ENCODE results near the gene SLC35A3. TPM values are rescaled to one million over a fixed set of nuclear protein-coding genes. Genes with fewer than 3 reads are reported as not detected.

SLC35A3 gene
- total and polyA plus RNA-seq, 2 donors (not counting 1 experiment from before 2014, with no cell fraction given), result 13.2 to 20.8 TPM

DNA sequence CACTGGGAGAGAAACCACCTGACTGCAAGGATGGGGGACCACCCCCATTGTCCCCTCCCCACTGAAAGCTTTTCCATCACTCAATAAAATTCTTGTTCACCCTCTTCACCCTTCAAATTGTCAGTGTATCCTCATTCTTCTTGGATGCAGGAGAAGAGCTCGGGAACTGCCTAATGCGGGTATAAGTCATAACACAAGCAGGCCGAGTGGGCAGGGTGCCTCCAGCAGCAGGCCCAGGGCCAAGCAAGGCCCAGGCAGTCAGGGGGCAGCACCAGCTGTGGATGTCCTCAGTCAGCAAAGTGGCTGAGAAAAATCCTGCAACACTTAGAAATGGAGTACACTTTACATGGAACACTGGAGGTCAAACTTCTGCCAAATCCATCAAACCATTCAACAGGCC is 33.7 kb upstream of the SLC35A3 start:
- Histone ChIP-seq H3K36me3 (ENCODE audit: control insufficient read depth, insufficient read depth, low read length) (no peaks in the 10 kb centered on the region), H4K20me1 (ENCODE audit: control insufficient read depth, extremely low read depth, insufficient read depth, low read length) (no peaks in the 10 kb centered on the region), H3K4me3 (replicated peaks in 1 of 4; ENCODE audit: control extremely low read depth in 1 of 4, insufficient read depth in 1 of 4, low read depth in 3 of 4, low read length in 4 of 4) (no peak overlapping the region), H3K4me1 (ENCODE audit: control insufficient read depth, extremely low read depth, insufficient read depth, low read length) (no peaks in the 10 kb centered on the region), H3K9ac (ENCODE audit: insufficient read depth, low read length) (no peak overlapping the region), H3K27ac (ENCODE audit: insufficient read depth, low read length) (no peak overlapping the region), H3K4me2 (ENCODE audit: extremely low read depth, insufficient read depth, low read length) (no peak overlapping the region), H2AFZ (ENCODE audit: low read length) (no peak overlapping the region), H3K9me3 (ENCODE audit: control insufficient read depth, insufficient read depth, low read depth, low read length) (no peaks in the 10 kb centered on the region), H3K27me3 (ENCODE audit: control insufficient read depth, insufficient read depth, low read length) (no peaks in the 10 kb centered on the region), H3K79me2 (ENCODE audit: control insufficient read depth, insufficient read depth, low read length) (no peaks in the 10 kb centered on the region)
- no peak for DNase-seq (ENCODE audit: low read depth in 2 of 2)
- TF ChIP-seq EZH2 (IDR thresholded peaks at IDR 0.05; ENCODE audit: low read length, missing control alignments), result no peak

DNA sequence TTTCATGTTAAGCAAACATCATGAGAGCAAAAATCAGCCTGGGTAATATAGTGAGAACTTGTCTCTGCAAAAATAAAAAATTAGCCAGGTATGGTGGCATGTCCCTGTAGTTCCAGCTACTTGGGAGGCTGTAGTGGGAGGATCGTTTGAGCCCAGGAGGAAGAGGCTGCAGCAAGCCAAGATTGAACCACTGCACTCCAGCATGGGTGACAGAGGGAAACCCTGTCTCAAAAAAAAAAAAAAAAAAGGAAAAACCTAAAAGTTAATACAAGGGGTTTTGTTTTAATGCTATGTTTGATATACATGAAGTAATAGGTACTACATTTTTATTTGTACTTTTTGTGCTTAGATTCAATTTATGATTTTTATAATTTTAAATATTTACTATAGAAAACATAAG is 27.1 kb upstream of the SLC35A3 start:
- Histone ChIP-seq H3K9ac (ENCODE audit: insufficient read depth, low read length) (no peak overlapping the region), H4K20me1 (ENCODE audit: control insufficient read depth, extremely low read depth, insufficient read depth, low read length) (no peaks in the 10 kb centered on the region), H3K36me3 (ENCODE audit: control insufficient read depth, insufficient read depth, low read length) (no peaks in the 10 kb centered on the region), H3K27me3 (ENCODE audit: control insufficient read depth, insufficient read depth, low read length) (no peaks in the 10 kb centered on the region), H3K4me2 (ENCODE audit: extremely low read depth, insufficient read depth, low read length) (no peak overlapping the region), H3K9me3 (ENCODE audit: control insufficient read depth, insufficient read depth, low read depth, low read length) (no peaks in the 10 kb centered on the region), H3K27ac (ENCODE audit: insufficient read depth, low read length) (no peak overlapping the region), H2AFZ (ENCODE audit: low read length) (no peak overlapping the region), H3K4me1 (ENCODE audit: control insufficient read depth, extremely low read depth, insufficient read depth, low read length) (no peaks in the 10 kb centered on the region), H3K4me3 (replicated peaks in 1 of 4; ENCODE audit: control extremely low read depth in 1 of 4, insufficient read depth in 1 of 4, low read depth in 3 of 4, low read length in 4 of 4) (no peak overlapping the region), H3K79me2 (ENCODE audit: control insufficient read depth, insufficient read depth, low read length) (no peaks in the 10 kb centered on the region)
- no peak for DNase-seq (ENCODE audit: low read depth in 2 of 2)
- no peak for TF ChIP-seq EZH2 (IDR thresholded peaks at IDR 0.05; ENCODE audit: low read length, missing control alignments)
- TF ChIP-seq, protein P1, sequence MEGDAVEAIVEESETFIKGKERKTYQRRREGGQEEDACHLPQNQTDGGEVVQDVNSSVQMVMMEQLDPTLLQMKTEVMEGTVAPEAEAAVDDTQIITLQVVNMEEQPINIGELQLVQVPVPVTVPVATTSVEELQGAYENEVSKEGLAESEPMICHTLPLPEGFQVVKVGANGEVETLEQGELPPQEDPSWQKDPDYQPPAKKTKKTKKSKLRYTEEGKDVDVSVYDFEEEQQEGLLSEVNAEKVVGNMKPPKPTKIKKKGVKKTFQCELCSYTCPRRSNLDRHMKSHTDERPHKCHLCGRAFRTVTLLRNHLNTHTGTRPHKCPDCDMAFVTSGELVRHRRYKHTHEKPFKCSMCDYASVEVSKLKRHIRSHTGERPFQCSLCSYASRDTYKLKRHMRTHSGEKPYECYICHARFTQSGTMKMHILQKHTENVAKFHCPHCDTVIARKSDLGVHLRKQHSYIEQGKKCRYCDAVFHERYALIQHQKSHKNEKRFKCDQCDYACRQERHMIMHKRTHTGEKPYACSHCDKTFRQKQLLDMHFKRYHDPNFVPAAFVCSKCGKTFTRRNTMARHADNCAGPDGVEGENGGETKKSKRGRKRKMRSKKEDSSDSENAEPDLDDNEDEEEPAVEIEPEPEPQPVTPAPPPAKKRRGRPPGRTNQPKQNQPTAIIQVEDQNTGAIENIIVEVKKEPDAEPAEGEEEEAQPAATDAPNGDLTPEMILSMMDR (conservative IDR thresholded peaks at IDR 0.05 in 1 of 2, IDR thresholded peaks at IDR 0.05 in 1 of 2; ENCODE audit: low read depth in 1 of 2, low read length in 2 of 2), result no peak

DNA sequence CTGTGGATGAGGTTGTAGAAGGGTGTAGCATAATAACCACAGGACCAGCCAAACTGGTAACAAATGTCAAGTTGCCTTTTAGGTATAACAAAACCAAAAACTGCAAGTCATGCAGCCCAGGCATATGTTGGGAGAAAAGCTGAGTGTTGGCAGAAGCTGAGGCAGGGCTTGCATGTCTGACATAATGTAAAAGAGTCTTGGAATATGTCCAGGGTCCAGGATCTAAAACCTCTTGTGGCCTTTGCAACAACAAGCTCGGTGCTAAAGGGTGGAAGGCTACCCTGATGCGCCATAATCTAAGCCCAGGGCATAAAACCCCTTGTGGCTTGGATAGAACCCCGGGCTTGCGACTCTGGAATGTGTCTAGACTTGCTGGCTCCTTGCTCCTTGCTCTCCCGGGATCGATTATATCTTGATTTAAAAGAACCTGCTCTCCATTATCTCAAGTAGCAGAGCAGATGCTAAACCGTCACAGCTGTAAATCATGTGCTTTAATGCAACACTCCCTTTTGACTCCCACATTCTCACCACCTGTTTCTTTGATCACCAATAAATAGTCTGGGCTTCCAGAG is 26.5 kb upstream of the SLC35A3 start:
- TF ChIP-seq, protein P1 (conservative IDR thresholded peaks at IDR 0.05 in 1 of 2, IDR thresholded peaks at IDR 0.05 in 1 of 2; ENCODE audit: low read depth in 1 of 2, low read length in 2 of 2), result no peak
- no peak for TF ChIP-seq EZH2 (IDR thresholded peaks at IDR 0.05; ENCODE audit: low read length, missing control alignments)
- Histone ChIP-seq H3K27ac (ENCODE audit: insufficient read depth, low read length) (no peak overlapping the region), H3K79me2 (ENCODE audit: control insufficient read depth, insufficient read depth, low read length) (no peaks in the 10 kb centered on the region), H3K9ac (ENCODE audit: insufficient read depth, low read length) (no peak overlapping the region), H2AFZ (ENCODE audit: low read length) (no peak overlapping the region), H3K9me3 (ENCODE audit: control insufficient read depth, insufficient read depth, low read depth, low read length) (no peaks in the 10 kb centered on the region), H3K4me1 (ENCODE audit: control insufficient read depth, extremely low read depth, insufficient read depth, low read length) (no peaks in the 10 kb centered on the region), H3K36me3 (ENCODE audit: control insufficient read depth, insufficient read depth, low read length) (no peaks in the 10 kb centered on the region), H3K27me3 (ENCODE audit: control insufficient read depth, insufficient read depth, low read length) (no peaks in the 10 kb centered on the region), H3K4me2 (ENCODE audit: extremely low read depth, insufficient read depth, low read length) (no peak overlapping the region), H3K4me3 (replicated peaks in 1 of 4; ENCODE audit: control extremely low read depth in 1 of 4, insufficient read depth in 1 of 4, low read depth in 3 of 4, low read length in 4 of 4) (no peak overlapping the region), H4K20me1 (ENCODE audit: control insufficient read depth, extremely low read depth, insufficient read depth, low read length) (no peaks in the 10 kb centered on the region)
- DNase-seq (ENCODE audit: low read depth in 2 of 2), result peak; percentile 60 to 75
